PFSK-1 (cell line): ENCODE measurements around the gene APBB2.

ENCODE experiments used
- FOXP2 ChIP-seq: optimal IDR thresholded peaks from 2 replicates; pipeline ENCODE3; 2011; ENCODE audit warnings: borderline replicate concordance, control low read depth, inconsistent platforms; ENCODE audit not compliant: insufficient read depth; ENCODE audit errors: extremely low read length, extremely low read depth
- POLR2AphosphoS5 ChIP-seq: IDR thresholded peaks from 2 replicates; pipeline ENCODE4 v1.6.1; 2012; ENCODE audit warnings: low read depth, mild to moderate bottlenecking, control low read depth, low read length, moderate library complexity
- REST ChIP-seq, 2 experiments: IDR thresholded peaks; 2 replicates each; pipeline versions ENCODE4 v1.6.1 to v1.8.0; 2011 to 2012; ENCODE audit warnings: low read depth in 2 of 2, low read length in 2 of 2, control low read depth in 1 of 2, inconsistent platforms in 1 of 2, mild to moderate bottlenecking in 1 of 2, moderate library complexity in 1 of 2; ENCODE audit not compliant: insufficient read depth in 1 of 2
- SIN3A ChIP-seq: IDR thresholded peaks from 2 replicates; pipeline ENCODE4 v1.6.1; 2012; ENCODE audit warnings: mild to moderate bottlenecking, low read length, moderate library complexity, borderline replicate concordance; ENCODE audit not compliant: insufficient read depth
- TAF1 ChIP-seq: IDR thresholded peaks from 2 replicates; pipeline ENCODE4 v1.6.1; 2012; ENCODE audit warnings: low read length, control low read depth, borderline replicate concordance; ENCODE audit not compliant: insufficient read depth

The APBB2 gene

DNA sequence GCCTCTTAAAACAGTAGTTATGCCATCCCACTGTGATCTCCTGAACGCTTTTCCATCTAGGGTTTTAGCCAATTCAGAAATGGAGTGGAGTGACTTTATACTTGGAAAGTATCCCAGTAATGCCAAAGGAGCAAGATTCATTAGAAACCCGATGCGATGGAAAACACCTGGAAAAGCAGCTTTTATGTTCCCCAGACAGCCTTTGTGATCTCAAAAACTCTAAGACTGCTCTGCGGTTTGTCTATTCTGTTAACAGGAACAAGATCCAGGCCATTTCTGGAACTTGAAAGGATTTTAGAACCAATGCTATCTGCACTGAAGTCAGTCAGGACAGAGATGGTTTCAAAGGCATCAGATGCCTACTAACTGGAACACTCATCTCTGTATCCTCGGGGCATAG lies 145.1 kb downstream of the APBB2 start:
- TF ChIP-seq TAF1, result no peak
- no peak for TF ChIP-seq REST (IDR thresholded peaks at IDR 0.05; ENCODE audit: insufficient read depth in 1 of 2, low read depth in 2 of 2, low read length in 2 of 2)
- no peak for TF ChIP-seq POLR2AphosphoS5
- no peak for TF ChIP-seq FOXP2
- no peak for TF ChIP-seq SIN3A

DNA sequence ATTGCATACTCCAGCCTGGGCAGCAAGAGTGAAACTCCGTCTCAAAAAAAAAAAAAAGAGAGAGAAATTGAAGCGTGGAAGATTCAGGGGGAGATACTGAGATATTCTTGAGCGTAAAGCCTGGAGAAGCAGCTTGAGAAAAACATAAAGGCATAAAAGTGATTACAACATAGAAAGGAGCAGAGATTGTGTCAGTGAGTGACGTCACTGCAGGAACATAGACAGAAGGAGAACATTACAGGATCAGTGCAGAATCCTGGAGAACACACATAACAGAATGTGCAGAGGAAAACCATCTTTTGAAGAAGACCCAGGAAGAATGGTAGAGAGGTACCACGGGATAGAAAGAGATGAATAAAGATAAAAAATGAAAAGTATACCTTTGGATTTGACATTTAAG lies 147.0 kb downstream of the APBB2 start:
- TF ChIP-seq REST (IDR thresholded peaks at IDR 0.05; ENCODE audit: insufficient read depth in 1 of 2, low read depth in 2 of 2, low read length in 2 of 2) (no peak), POLR2AphosphoS5 (no peak), SIN3A (no peak), FOXP2 (no peak), TAF1 (no peak)

GRCh38 chr4:41066049-41066448 lies 148.3 kb downstream of the APBB2 start:
- no peak for TF ChIP-seq TAF1
- TF ChIP-seq SIN3A, result no peak
- TF ChIP-seq POLR2AphosphoS5, result no peak

GRCh38 chr4:41065434-41066006 lies 148.8 kb downstream of the APBB2 start:
- no peak for TF ChIP-seq TAF1
- TF ChIP-seq POLR2AphosphoS5, result no peak
- TF ChIP-seq SIN3A, result no peak
- no peak for TF ChIP-seq FOXP2
- no peak for TF ChIP-seq REST (IDR thresholded peaks at IDR 0.05; ENCODE audit: insufficient read depth in 1 of 2, low read depth in 2 of 2, low read length in 2 of 2)

GRCh38 chr4:41064953-41065352 lies 149.4 kb downstream of the APBB2 start:
- TF ChIP-seq FOXP2, result no peak
- TF ChIP-seq TAF1, result no peak
- TF ChIP-seq REST (IDR thresholded peaks at IDR 0.05; ENCODE audit: insufficient read depth in 1 of 2, low read depth in 2 of 2, low read length in 2 of 2), result no peak
- no peak for TF ChIP-seq SIN3A
- no peak for TF ChIP-seq POLR2AphosphoS5
